Coronary artery (tissue), 2 donors: ENCODE measurements around the gene PAK4.

Experiments used
- DNase-seq: peaks from one replicate; pipeline ENCODE4 v3.0.0-alpha.2; 2017; ENCODE audit warnings: low spot score
- H3K27ac ChIP-seq, 2 donors: fragments of 200-600 bp; sonication (generic); one replicate each; pipeline ENCODE4 v1.5.1; 2016 to 2019
- H3K4me3 ChIP-seq: fragments of 200-600 bp; sonication (generic); 2 replicates; pipeline ENCODE4 v1.5.1; 2016; ENCODE audit warnings: mild to moderate bottlenecking, moderate library complexity
- TF ChIP-seq, protein P1 (sequence below): fragments of 200-600 bp; sonication (generic); IDR thresholded peaks from one replicate; pipeline ENCODE4 v1.5.1; 2019; ENCODE audit warnings: antibody characterized with exemption

PAK4 gene

DNA sequence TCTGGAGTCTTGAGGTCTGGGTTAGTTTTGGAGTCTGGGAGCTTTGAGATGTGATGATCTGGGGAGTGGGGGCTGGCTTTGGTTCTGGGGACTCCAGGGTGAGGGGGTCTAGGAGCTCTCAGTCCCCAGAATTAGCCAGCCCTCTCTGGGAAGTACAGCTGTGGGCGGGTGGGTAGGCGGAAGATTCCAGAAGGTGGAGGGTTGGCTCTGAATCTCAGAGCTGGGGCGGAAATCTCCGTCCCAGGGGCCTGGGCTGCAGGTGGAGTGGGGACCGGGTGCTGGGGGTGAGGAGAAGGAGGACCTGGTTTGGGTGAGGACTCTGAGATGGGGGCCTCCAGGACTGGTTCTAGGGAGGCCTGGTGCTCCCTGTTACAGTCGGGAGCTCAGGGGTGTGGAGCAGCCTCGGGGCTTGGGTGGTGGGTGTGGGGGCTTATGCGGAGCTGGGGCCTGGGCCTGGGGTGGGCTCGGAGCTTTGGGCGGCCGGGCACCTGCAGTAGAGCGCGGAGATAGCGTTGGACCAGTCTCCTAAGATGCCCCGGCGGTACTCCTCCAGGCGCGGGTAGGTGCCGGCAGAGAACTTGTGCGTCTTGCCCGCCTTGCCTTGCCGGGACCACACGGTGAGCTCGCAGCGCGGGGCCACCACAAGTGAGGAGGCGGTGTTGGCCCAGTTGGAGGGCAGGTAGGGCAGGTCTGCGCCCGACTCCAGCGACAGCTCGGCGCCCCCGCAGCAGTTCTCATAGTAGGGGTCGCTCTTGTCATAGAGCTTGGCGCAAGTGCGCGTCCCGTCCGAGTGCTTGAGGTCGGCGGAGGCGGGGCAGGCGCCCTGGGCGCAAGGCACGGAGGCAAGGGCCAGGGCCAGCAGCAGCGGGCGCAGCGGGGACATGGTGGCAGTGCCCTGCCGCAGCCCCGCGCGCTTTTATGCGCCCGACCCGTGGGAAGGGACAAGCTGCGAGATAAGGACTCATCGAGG is 78.1 kb downstream of the PAK4 start, which contains the start of gene SYCN:
Gene SYCN, minus strand, starts transcription at position 892 of the 970 bp plus-strand sequence. Its CDS starts 9 bp downstream, at position 883.
- Histone ChIP-seq H3K27ac (no peak within 1 kb of the TSS), H3K4me3 (no peak within 1 kb of the TSS)
- TF ChIP-seq, protein P1, sequence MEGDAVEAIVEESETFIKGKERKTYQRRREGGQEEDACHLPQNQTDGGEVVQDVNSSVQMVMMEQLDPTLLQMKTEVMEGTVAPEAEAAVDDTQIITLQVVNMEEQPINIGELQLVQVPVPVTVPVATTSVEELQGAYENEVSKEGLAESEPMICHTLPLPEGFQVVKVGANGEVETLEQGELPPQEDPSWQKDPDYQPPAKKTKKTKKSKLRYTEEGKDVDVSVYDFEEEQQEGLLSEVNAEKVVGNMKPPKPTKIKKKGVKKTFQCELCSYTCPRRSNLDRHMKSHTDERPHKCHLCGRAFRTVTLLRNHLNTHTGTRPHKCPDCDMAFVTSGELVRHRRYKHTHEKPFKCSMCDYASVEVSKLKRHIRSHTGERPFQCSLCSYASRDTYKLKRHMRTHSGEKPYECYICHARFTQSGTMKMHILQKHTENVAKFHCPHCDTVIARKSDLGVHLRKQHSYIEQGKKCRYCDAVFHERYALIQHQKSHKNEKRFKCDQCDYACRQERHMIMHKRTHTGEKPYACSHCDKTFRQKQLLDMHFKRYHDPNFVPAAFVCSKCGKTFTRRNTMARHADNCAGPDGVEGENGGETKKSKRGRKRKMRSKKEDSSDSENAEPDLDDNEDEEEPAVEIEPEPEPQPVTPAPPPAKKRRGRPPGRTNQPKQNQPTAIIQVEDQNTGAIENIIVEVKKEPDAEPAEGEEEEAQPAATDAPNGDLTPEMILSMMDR, result no peak
- no peak for DNase-seq

DNA sequence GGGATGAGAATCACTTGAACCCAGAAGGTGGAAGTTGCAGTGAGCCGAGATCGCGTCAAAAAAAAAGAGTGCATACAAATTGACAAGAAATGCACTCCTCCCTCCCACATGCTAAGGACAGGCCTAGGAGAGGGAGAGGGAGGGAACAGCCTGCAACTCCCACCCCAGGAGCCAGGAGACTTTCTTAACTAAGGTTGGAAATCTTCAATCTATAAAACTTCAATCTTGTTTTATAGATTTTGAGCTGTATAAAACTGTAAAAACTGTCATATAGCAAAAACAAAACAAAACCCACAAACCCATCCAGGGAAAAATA is 79.8 kb downstream of the PAK4 start:
- no peak for DNase-seq
- Histone ChIP-seq H3K4me3 (no peak overlapping the region), H3K27ac (no peak overlapping the region)
- TF ChIP-seq, protein P1, result no peak

DNA sequence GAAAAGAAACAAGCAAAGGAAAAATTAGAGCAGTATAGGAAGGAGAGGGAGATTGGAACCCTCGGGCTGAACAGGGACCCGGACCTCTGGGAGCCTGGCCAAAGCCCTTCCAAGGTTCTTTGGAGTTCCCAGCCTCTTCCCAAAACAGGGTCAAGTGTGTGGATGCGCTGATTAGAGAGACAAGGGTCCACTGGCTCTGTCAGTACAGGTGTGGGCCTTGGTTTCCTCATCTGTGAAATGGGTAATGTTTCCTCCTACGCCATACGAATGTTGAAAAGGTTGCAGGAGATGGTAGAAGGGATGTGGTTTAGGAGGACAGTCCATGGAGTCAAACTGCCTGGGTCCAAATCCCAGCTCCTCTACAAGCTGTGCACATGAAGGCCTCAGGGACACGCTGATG is 80.5 kb downstream of the PAK4 start:
- TF ChIP-seq, protein P1, result no peak
- no peak for DNase-seq
- H3K27ac ChIP-seq, result no peak overlapping the region
- H3K4me3 ChIP-seq, result no peak overlapping the region

DNA sequence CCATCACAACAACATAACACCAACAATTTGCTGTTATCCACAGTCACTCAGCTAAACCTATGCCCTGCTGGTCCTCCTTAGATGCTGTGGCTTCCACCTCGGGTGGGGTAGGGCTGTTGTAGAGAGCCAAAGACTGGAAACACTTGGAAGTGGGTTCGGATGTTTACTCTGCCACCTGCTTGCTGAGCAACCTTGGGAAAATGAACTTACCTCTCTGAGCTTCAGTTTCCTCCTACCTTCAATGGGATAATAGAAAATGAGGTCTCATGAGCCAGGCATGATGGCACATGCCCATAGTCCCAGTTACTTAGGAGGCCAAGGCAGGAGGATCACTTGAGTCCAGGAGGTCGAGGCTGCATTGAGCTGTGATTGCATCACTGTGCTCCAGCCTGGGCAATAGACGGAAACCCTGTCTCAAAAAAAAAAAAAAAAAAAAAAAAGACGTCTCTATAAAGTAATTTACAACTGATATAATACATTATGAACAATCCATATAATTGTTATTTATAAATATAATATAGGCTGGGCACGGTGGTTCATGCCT is 81.8 kb downstream of the PAK4 start:
- Histone ChIP-seq H3K27ac (no peak overlapping the region), H3K4me3 (no peak overlapping the region)
- TF ChIP-seq, protein P1, result no peak
- no peak for DNase-seq

DNA sequence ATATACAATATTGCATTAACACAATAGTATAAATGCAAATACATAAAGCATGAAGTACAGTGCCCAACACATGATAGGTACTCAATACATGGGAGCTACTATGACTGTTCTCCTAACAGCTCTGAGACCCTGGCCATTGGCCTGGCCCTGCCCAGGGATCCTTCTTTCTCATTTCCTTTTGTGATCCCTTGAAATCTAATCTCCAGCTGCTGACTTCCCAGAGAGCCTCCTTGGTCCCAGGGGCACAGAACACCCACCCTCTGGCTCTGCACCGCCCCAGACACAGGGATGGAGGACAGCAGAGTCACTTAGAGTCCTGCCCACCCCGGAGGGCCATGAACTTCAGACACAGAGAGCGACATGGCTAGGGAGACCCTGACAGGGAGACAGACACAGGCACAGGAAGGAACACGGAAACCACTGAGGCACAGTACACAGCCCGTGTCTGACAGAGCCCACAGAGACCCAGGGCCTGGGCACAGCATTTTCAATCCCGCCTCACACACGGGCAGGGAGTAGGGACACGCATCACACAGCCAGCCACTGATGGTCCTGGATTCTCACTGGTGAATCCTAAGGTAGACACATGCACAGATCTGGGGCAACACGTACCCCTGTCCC is 82.7 kb downstream of the PAK4 start:
- no peak overlapping the region for H3K4me3 ChIP-seq
- H3K27ac ChIP-seq, result no peak overlapping the region
- TF ChIP-seq, protein P1, result no peak
- no peak for DNase-seq

DNA sequence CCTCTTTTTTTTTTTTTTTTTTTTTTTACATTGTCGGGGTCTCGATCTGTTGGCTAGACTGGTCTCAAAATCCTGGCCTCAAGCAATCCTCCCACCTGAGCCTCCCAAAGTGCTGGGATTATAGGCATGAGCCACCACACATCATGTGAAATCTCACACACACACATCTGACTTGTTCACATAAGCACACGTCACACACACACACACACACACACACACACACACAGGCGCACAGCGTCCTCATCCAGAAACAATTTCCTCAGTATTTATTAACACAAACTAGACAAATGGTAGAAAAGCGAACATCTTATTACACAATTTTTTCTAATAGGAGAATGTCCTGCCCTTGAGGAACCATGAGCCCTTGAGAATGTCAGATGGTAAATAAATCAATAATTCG is 83.6 kb downstream of the PAK4 start:
- Histone ChIP-seq H3K27ac (no peak overlapping the region), H3K4me3 (no peak overlapping the region)
- no peak for DNase-seq
- TF ChIP-seq, protein P1, result no peak
